ENCODE data around the gene PSMC1.

PSMC1 gene

DNA sequence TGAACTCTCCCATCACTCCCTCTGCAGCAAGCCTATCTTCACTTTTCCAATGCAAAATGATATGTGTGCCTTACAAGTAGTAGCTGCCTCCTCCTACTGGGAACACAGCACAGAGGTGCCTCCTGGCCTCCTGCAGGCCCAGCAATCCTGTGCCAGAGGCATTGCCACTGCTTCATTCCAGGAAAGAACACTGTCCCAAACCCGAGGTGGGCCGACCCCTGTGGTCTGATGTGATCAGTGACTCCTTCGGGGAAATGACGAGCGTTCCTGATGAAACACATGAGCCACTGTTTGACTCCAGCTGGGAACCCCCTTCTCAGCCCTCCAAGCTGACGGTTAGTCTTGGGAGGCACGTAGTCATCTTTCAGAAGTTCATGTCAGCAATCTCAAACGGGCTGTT lies 19.5 kb downstream of the PSMC1 start:
- no peak for DNase-seq (ENCODE audit: low read depth in 1 of 2, low spot score in 1 of 2)

DNA sequence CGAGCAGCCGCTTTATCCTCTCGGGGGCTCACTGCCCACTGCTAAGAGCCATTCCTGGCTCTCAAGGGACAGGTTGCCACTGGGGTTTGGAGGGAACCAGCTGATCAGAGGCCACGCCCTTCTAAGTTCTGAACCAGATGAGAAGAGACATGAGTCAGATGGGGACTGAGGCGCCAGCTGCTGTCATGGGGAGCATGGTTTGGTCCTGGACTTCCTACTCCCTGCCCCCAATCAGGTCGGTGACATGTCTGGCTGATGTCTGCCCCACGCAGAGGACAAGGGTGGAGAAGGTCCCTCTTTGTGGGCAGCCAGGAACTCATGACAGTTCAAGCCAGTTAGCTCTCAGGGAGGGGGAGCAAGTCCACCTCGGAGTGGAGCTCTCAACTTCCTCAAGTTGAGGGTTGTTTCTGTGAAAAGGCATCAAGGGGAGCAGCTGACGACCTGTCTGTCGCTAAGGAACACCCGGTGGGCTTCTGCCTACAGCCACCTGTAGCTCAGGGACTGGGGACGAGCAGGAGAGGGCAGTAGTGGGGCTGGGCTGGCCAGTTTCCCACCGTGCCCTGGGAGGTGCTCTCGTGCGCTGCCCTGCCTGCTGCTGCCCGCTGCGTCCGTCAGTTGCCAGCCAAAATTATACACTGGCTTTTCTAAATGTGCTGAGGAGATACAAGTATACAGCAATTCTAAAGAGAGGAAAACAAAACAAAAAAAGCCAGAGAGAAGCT lies 20.5 kb downstream of the PSMC1 start:
- no peak for DNase-seq (ENCODE audit: low read depth in 1 of 2, low spot score in 1 of 2)

DNA sequence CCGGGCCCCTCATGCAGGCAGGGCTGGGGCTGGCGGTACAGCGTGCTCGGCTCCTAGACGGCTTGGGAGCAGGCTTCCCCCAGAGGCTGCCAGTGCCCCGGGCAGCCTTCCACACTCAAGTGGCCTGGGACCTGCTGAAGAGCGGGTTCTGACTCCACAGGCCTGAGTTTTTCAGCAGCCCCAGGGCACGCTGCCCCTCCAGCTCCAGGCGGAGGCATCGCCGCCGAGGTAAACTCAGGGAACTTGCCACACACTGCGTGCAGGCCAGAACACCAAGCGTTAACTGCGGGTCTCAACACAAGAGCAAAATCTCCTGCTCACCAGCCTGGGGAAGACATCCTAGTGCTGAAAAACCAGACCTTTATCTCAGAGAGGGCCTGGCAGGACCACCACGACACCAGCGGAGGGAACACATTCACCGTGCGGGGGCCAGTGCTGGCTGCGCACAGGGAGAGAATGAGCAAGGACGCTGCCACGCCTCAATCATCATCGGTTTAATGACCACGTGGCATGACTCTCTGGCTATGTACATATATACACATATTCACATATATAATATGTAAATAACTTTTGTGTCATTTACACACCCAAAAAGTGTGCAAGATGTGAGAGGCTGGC lies 21.3 kb downstream of the PSMC1 start:
- DNase-seq (ENCODE audit: low read depth in 1 of 2, low spot score in 1 of 2): no peak

DNA sequence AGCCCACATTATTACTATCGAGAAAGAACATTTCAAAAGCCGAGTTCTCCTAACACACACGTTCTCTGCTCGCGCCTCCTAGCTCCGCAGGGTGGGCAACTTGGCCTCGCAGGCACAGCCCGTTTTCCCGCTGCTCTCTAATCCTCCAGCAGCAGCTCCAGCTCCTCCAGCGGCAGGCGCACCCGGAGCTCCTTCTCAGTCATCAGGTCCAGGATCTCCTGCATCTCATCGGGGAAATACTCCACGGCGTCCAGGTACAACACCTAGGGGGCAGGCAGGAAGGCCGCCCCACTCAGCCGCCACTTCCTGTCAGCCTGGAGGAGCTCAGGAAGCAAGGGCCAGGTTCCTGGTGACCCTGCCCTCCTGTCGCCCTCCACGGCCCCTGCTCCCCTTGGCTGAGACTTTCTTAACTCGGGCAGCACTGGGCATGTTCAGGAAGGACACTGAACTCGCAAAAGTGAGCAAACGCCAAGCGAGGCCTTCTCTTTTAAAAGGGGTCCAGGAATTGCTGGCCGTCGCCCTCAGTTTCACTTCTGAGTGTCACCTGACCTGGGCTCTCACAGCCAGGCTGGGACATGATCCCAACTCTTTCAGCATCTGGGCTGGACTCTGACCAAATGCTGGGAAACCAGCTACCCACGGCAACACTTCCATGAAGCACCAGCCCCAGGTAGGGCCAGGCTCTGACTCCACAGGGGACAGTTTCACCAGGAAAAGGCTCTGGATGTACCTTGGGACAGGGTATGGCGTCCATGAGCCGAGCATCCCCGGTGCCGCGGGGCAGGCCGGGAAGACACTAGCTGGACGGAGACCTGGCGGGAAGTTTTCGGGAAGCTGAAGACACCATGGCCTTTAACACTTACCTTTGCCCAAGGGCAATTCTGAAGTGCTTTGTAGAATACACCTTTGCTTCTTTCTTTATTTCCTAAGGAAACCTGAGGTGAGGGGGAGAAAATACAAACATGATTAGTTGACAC lies 22.1 kb downstream of the PSMC1 start:
- no peak for DNase-seq (ENCODE audit: low read depth in 1 of 2, low spot score in 1 of 2)

DNA sequence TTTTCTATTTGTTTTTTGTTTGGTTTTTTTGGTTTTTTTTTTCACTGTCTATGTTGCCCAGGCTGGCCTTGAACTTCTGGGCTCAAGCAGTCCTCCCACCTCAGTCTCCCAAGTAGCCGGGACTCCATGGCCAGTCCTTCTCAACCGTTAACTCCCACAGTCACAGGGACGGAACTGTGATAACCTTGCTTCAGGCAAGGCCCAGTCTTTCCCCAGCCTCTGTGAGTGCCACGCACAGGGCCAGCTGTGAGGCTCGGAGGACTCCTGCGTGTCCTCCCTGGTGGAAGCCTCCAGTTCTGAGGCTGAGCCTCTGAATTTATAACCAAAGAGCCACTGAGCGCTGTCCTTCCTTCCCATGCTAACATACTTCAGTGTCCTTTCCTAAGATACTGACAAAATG lies 23.7 kb downstream of the PSMC1 start:
- DNase-seq (ENCODE audit: low read depth in 1 of 2, low spot score in 1 of 2): no peak

DNA sequence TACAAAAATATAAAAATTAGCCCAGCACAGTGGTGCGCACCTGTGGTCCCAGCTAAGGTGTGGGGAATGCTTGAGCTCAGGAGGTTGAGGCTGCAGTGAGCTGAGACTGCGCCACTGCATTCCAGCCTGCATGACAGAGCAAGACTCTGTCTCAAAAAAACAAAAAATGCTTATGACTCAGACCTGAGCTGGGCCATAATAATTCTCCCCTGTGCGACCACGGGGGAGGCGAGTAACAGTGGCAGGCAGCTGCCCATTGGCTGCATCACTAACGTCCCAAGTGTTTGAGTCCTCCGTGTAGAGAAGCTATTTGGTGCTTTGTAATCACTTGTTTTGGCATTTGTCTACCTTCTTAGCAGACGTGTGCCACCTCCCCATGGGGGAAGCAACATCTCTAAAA lies 24.9 kb downstream of the PSMC1 start:
- no peak for DNase-seq (ENCODE audit: low read depth in 1 of 2, low spot score in 1 of 2)

DNA sequence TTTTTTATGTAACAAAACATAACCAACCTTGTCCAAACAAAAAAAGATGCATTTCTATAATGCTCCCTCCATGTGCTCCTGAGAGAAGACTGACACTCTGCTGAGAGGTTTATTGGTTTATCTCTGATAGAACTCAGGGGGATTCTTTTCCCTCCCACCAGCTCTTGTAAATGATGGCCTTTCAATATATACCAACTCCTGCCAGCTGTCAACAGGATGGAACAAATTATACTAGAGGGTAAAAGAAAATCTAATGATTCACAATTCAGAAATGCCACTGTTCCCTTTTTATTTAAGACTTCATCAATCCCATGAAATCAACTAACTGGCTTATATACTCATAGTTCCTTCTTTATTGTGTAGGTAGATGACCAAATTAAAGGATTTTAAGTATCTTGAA lies 25.4 kb downstream of the PSMC1 start:
- no peak for DNase-seq (ENCODE audit: low read depth in 1 of 2, low spot score in 1 of 2)

DNA sequence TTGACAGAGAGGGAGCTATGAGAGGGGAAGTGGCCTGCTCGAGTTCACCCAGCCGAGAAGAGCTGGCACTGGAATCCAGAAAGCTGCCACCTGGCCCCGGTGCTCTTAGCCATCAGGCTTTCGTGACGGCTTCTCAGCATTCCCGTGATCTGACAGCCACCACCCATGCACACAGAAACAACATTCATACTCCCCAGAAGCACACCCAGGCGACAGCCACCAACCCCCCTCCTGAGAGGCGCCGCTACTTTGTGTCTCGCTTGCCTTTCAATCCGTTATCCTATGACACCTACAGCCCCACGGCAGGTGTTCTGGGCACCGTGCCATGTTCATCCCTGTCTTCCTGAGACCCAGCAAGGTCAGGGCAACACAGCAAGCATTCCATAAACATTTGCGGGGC lies 31.4 kb downstream of the PSMC1 start:
- DNase-seq (ENCODE audit: low read depth in 1 of 2, low spot score in 1 of 2): no peak

DNA sequence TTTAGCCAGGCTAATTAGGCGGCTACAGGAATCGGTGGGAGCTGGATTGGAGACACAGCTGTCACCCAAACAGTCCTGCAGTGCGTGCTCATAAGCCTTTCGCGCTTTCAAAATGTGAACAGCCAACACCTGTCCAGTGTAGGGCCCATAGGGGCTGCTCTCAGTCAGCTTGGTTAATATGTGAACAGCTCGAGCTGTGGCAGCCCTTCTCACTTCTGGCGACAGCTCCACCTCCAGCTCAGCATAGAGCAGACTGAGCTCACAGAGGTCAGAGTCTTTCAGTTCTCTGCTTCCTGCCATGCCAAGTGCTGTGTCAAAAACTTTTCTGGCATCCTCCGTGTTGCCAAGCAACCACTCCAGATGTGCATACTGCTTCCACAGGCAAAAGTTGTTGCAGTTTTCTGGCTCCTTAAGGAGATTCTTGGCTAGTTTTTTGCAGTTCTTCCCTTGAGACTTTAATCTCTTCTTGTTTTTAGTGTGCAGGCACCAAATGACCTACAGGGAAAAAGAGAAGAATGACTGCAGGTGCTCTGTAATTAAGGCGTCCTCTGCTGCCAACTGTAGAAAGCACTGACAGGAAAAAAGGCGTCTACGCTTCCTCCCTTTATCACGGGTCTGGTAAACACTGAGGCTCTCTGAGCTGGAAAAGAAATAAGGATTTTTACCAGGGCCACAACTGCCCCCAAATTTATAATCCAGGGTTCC lies 32.5 kb downstream of the PSMC1 start:
- DNase-seq (ENCODE audit: low read depth in 1 of 2, low spot score in 1 of 2): no peak

DNA sequence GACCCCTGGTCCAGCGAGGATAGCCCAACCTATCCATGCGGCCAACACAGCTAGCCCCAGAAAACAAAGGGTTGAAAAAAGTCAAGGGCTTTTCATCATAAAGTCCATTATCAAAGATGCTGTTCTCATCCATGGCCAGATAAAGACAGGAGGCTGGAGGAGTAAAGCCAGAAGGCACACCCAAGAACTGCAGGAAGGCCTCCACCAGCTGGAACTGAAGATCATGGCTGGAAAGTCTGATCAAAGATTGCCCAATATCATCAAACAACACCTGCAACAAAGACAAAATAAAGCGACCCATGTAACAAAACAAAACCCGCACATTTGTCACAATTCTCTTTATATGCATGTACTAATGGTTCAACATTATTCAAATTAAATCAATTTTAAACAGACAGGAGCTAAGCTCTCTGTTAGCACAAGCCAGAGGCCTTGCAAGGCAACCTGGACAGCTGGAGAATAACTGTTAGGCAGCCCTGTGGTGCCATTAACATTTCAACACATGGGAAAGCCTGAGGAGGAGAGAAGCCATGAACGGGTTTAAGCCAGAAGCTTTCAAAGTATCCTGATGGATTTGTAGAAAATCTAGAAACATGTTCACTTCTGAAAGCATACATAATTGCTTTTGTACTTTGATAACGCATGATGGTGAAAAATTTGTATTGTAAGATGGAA lies 34.1 kb downstream of the PSMC1 start:
- no peak for DNase-seq (ENCODE audit: low read depth in 1 of 2, low spot score in 1 of 2)

DNA sequence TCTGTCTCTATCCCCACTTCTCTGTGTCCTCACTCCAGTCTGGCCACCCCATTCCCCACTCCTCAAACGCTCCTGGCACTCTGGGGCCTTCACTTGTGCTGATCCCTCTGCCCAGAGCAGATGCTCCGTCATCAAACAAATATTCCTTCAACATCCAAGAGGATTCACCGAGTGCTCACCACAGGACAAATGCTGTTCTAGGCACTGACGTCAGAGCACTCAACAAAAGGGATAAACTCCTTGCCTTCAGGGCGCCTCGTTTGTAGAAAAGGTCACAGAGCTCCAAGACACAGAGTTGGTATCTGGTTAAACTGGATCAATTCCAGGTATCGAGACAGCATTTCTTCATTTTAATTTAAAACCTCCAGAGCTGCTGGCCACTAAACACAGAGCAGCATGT lies 35.3 kb downstream of the PSMC1 start:
- no peak for DNase-seq (ENCODE audit: low read depth in 1 of 2, low spot score in 1 of 2)

DNA sequence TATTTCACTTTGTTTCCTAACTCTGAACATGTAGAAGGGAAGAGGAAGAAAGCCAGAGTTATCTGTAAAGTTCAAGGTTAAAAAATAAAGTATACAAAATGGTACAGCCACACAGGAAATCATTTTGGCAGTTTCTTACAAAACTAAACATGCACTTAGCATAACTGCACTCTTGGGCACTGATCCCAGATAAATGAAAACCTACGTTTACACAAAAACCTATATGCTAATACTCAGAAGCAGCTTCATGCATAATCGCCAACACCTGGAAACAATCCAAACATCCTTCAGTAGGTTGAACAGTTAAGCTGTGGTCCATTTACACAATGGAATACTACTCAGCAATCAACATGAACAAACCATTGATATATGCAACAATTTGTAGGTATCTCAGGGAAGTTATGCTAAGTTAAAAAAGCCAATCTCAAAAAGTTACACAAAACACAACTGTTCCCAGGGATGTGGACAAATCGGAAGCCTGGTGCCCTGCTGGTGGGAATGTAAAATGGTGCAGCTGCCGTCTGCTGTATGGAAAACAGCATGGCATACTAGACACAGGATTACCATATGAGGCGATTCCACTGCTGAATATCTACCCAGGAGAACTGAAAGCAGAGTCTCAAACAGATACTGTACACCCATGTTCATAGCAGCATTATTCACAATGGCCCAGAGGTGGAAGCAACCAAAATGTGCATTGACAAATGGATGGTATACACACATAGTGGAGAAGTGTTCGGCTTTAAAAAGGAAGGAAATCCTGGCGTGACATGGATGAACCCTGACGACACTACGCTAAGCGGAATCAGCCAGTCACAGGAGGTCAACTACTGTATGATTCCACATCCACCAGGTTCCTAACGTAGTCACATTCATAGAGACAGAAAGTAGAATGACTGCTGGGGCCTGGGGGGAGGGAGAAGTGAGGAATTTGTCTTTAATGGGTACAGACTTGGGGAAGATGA lies 37.7 kb downstream of the PSMC1 start:
- DNase-seq (ENCODE audit: low read depth in 1 of 2, low spot score in 1 of 2): no peak

DNA sequence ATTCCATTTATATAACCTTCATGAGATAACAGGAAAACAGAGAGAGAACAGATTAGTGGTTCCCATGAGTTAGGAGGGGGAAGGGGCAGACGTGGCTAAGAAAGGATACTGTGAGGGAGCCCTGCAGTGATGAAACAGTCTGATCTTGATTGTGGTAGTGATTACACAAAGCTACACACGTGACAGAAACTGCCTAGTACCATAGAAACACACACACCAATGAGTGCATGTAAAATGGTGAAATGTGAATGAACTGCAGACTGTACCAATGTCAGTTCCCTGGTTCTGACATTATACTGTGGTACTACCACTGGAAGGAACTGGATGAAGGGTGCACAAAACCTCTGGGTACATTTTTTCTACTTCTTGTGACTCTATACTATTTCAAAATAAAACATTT lies 38.5 kb downstream of the PSMC1 start:
- no peak for DNase-seq (ENCODE audit: low read depth in 1 of 2, low spot score in 1 of 2)

DNA sequence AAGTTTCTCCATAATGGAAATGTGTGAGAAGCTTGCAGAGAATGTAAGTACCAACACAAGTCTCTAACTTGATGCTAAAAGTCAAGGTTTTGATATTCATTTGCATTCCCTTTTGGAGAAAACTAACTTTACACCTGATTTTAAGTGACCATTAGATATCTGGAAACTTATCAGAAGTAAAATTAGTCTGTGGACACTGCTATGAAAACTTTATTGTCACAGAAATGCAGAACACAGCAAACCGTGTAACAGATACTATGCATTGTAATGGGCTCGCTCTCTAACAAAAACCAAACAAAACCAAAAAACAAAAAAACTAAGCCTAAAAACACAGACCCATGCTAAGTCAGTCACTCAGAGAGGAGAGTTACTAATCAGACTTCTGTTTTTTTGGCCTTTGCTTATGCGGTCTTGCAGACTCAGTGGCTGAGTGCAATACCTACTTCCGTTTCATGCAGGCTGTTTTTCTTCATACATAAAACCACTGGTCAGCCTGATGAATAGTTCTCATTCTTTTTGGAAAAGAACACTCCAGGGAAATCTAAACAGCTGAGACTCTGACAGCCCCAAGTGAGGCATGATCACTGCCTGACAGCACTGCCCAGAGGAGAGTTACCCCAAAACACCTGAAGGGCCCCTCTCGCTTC lies 39.6 kb downstream of the PSMC1 start:
- no peak for DNase-seq (ENCODE audit: low read depth in 1 of 2, low spot score in 1 of 2)

DNA sequence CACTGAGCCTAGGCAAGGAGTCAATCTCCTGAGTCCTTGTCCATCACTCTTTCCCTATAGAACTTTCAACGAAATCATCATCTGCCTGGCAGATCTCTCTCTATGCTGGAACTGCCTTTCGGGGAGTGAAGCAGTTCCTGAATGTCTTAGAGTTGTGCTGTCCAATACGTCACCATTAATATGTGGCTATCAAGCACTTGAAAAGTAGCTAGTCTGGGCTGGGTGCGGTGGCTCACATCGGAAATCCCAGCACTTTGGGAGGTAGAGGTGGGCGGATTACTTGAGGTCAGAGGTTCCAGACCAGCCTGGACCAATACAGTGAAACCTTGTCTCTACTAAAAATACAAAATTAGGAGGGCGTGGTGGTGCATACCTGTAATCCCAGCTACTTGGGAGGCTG lies 40.3 kb downstream of the PSMC1 start:
- no peak for DNase-seq (ENCODE audit: low read depth in 1 of 2, low spot score in 1 of 2)

DNA sequence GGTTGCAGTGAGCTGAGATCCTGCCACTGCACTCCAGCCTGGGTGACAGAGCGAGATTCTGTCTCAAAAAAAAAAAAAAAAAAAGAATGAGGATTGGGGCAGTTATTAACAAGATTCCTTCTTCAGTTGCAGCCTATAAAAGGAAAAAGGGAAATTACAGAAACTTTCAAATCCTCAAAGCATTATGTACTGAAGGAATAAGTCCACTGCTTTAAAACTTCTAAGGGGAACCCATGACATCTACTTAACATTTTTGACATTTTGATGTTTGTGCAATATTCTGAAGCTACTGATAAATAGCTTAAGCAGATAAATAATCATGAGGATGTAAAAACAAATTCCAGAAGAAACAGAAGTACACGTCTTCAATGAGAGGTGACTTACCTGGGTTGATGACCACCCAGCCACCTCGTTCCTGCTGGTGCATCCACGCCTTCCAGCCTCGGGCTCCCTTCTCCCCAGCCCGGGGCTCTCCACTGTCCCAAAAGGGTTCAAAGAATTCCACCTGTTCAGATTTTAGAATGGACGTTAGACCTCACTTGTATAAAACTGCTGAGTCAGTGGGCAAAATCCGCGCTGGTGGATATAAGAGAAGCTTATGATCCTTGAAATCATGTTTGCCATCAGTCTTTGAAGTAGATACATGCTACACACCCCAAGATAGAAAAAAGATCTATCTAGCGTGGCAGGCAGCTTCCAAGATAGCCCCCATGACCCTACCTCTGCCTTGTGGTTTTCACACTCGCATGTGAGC lies 41.7 kb downstream of the PSMC1 start:
- DNase-seq (ENCODE audit: low read depth in 1 of 2, low spot score in 1 of 2): no peak

DNA sequence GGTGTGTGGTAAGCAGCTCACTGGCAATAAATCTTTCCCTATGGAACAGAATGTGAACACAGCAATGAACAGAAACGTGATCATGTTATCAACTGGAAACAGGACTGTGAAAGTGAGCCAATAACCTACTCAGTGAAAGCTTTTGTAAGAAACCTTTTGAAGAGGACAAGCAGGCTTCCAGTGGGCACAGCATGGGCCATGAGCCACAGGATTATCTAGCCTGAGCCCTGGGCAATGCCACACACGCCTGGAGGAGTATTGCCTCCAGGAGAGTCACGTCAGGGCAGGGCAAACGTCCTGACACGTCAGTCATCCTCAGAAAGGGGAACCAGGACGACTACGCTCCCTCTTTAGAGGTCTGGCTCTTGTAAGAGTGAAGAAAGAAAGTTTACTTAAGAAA lies 43.1 kb downstream of the PSMC1 start:
- DNase-seq (ENCODE audit: low read depth in 1 of 2, low spot score in 1 of 2): no peak

DNA sequence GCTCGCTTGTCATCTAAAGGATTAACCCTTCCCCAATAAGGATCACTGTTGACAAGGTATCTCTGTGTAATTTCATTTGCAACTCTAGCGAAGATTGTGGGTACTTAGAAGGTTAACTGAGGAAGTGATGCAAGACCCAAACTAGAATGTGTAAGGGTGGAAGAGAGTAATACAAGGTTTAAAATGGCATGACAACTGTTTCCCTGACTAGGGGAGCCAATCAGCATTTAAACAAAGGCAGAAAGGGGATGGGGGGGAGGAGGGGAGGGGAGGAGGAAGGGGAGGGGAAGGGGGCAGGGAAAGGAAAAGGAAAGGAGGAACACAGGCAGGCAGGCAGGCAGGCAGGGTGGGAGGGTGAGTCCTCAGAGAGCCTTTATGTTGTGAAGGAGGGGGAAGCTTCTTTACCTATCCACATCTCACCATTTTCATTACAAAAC lies 44.3 kb downstream of the PSMC1 start:
- no peak for DNase-seq (ENCODE audit: low read depth in 1 of 2, low spot score in 1 of 2)

All from stimulated activated CD4-positive, alpha-beta T cell treated with anti-CD3 and anti-CD28 coated beads, Interleukin-15, amount 100 ng/mL, for 1 hour (primary cell).